ENCODE measurements around the gene NUAK1.

DNA sequence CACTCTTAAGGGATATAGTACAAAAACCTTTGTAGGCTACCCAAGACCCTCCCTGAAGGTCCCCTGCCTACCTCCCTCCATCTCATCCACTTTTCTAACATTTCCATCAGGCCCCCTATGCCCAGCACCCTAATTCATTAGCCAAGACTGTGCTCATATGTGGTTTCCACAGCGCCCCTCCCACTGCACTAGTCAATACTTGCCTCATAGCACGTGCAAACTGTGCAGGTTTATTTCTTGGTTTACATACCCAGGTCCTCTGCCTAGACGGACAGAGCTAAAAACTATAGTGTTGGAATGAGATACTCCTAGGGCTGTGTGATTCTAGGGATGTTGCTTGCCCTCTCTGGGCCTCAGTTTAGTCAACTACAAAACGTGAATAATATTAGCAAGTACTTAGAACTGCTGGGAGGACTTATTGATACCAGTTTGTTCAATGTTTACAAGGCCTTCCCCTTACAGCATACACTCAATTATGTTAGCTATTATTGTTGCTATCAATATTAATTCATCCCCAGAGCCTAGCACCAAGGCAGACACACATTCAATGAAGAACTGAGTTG is 50.4 kb downstream of the NUAK1 start:
- TF ChIP-seq GATA2 (IDR thresholded peaks at IDR 0.05; ENCODE audit: low read depth, low read length): no peak
- no peak for TF ChIP-seq GATA3 (IDR thresholded peaks at IDR 0.05; ENCODE audit: low read depth, low read length)
